NB4 (cell line): Measurements from ENCODE around the gene MRPL16.

Experiments
- POLR2A ChIP-seq: IDR thresholded peaks from 2 replicates; pipeline ENCODE4 v1.6.1; 2011; ENCODE audit warnings: mild to moderate bottlenecking; ENCODE audit not compliant: insufficient read length; ENCODE audit errors: extremely low read depth
- TF ChIP-seq, protein P1 (sequence below): IDR thresholded peaks from one replicate; pipeline ENCODE4 v1.5.1; 2012; ENCODE audit warnings: low read depth, low read length

DNA sequence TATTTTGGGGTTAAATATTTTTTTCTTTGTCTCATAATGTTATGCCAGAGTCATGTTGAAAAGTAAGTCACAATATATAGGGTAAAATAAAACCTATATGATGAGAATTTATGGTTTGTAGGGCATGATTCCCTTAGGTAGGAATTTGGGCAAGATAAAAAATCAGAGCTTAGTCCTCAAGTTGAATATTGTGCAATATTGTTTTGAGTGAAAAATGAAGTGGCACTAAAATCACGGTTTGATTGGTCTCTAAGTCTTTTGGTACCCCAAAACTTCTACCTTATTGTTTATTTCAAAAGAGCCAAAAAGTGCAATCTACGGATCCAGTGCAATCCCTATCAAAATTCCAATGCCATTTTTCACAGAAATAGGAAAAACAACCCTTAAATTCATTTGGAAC, 1.6 kb upstream of the MRPL16 start:
- TF ChIP-seq, protein P1, sequence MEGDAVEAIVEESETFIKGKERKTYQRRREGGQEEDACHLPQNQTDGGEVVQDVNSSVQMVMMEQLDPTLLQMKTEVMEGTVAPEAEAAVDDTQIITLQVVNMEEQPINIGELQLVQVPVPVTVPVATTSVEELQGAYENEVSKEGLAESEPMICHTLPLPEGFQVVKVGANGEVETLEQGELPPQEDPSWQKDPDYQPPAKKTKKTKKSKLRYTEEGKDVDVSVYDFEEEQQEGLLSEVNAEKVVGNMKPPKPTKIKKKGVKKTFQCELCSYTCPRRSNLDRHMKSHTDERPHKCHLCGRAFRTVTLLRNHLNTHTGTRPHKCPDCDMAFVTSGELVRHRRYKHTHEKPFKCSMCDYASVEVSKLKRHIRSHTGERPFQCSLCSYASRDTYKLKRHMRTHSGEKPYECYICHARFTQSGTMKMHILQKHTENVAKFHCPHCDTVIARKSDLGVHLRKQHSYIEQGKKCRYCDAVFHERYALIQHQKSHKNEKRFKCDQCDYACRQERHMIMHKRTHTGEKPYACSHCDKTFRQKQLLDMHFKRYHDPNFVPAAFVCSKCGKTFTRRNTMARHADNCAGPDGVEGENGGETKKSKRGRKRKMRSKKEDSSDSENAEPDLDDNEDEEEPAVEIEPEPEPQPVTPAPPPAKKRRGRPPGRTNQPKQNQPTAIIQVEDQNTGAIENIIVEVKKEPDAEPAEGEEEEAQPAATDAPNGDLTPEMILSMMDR, result no peak
- TF ChIP-seq POLR2A, result no peak
